HepG2 (cell line): ENCODE data around the gene LPXN.

Experiments
- KAT2B ChIP-seq: fragments of 150-350 bp; IDR thresholded peaks from 2 replicates; pipeline ENCODE4 v1.6.1; 2014; ENCODE audit warnings: low read depth, low read length, borderline replicate concordance
- KLF9 ChIP-seq: IDR thresholded peaks from 2 replicates; pipeline ENCODE4 v1.6.1; 2016; ENCODE audit warnings: low read depth
- MYC ChIP-seq: sonication (generic); formaldehyde crosslinking; IDR thresholded peaks from 2 replicates; pipeline ENCODE4 v1.9.0; 2021; ENCODE audit warnings: missing genetic modification reagents, borderline replicate concordance
- NR2F6 ChIP-seq, 2 experiments: IDR thresholded peaks; 2 replicates each; pipeline ENCODE4 v1.6.1; 2016; ENCODE audit warnings: antibody characterized with exemption in 1 of 2, mild to moderate bottlenecking in 1 of 2
- PHB2 ChIP-seq: fragments of 450-650 bp; IDR thresholded peaks from 2 replicates; pipeline ENCODE4 v1.6.1; 2018; ENCODE audit not compliant: partially characterized antibody
- POLR2A ChIP-seq, 2 experiments: IDR thresholded peaks; 2 replicates each; pipeline ENCODE4 v1.6.1; 2011; ENCODE audit warnings: low read depth in 2 of 2, low read length in 2 of 2, mild to moderate bottlenecking in 1 of 2, moderate library complexity in 1 of 2; ENCODE audit not compliant: insufficient read depth in 1 of 2
- SIN3A ChIP-seq: IDR thresholded peaks from 2 replicates; pipeline ENCODE4 v1.6.1; 2011; ENCODE audit warnings: low read depth, mild to moderate bottlenecking, control low read depth, low read length, borderline replicate concordance
- SP2 ChIP-seq: sonication (generic); formaldehyde crosslinking; IDR thresholded peaks from 2 replicates; pipeline ENCODE4 v1.5.1; 2020; ENCODE audit warnings: mild to moderate bottlenecking, missing genetic modification reagents
- YY1 ChIP-seq: IDR thresholded peaks from 2 replicates; pipeline ENCODE4 v1.6.1; 2011; ENCODE audit warnings: low read length, low read depth, moderate library complexity, mild to moderate bottlenecking; ENCODE audit not compliant: insufficient read depth, insufficient replicate concordance
- ZNF230 ChIP-seq: sonication (generic); formaldehyde crosslinking; IDR thresholded peaks from 2 replicates; pipeline ENCODE4 v1.4.0; 2020; ENCODE audit warnings: mild to moderate bottlenecking, missing genetic modification reagents
- TF ChIP-seq, protein P1 (sequence below): sonication (generic); formaldehyde crosslinking; IDR thresholded peaks from 2 replicates; pipeline ENCODE4 v1.4.0; 2020; ENCODE audit warnings: low read depth, mild to moderate bottlenecking, missing genetic modification reagents
- TF ChIP-seq, protein P2 (sequence below): sonication (generic); formaldehyde crosslinking; IDR thresholded peaks from 2 replicates; pipeline ENCODE4 v1.5.0; 2020; ENCODE audit warnings: mild to moderate bottlenecking, missing genetic modification reagents, moderate library complexity
- TF ChIP-seq, protein P3 (sequence below): IDR thresholded peaks from 2 replicates; pipeline ENCODE4 v1.6.1; 2016; ENCODE audit warnings: mild to moderate bottlenecking
- TF ChIP-seq, protein P4 (sequence below): sonication (generic); formaldehyde crosslinking; IDR thresholded peaks from 2 replicates; pipeline ENCODE4 v1.4.0; 2020; ENCODE audit warnings: missing genetic modification reagents, borderline replicate concordance

DNA sequence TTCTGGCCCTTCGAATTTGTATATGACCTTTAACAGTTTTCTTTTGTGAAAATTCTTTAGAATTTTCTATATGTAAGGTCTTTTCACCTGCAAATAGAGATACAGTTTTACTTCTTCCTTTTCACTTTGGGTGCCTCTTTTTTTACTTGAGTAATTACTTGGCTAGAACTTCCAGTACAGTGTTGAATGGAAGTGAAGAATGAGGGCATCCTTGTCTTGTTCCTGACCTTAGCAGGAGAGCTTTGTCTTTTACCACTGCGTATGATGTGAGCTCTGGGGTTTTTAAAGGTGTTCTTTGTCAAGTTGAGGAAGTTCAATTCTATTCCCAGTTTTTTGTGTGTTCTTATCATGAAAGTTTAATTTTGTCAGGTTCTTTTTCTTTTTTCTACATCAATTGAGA lies 24.9 kb upstream of the LPXN start:
- no peak for TF ChIP-seq ZNF230
- no peak for TF ChIP-seq PHB2
- TF ChIP-seq YY1 = no peak
- TF ChIP-seq, protein P1, sequence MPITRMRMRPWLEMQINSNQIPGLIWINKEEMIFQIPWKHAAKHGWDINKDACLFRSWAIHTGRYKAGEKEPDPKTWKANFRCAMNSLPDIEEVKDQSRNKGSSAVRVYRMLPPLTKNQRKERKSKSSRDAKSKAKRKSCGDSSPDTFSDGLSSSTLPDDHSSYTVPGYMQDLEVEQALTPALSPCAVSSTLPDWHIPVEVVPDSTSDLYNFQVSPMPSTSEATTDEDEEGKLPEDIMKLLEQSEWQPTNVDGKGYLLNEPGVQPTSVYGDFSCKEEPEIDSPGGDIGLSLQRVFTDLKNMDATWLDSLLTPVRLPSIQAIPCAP = no peak
- TF ChIP-seq SIN3A = no peak
- TF ChIP-seq, protein P2, sequence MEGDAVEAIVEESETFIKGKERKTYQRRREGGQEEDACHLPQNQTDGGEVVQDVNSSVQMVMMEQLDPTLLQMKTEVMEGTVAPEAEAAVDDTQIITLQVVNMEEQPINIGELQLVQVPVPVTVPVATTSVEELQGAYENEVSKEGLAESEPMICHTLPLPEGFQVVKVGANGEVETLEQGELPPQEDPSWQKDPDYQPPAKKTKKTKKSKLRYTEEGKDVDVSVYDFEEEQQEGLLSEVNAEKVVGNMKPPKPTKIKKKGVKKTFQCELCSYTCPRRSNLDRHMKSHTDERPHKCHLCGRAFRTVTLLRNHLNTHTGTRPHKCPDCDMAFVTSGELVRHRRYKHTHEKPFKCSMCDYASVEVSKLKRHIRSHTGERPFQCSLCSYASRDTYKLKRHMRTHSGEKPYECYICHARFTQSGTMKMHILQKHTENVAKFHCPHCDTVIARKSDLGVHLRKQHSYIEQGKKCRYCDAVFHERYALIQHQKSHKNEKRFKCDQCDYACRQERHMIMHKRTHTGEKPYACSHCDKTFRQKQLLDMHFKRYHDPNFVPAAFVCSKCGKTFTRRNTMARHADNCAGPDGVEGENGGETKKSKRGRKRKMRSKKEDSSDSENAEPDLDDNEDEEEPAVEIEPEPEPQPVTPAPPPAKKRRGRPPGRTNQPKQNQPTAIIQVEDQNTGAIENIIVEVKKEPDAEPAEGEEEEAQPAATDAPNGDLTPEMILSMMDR (CRISPR knock-in tag) = no peak
- TF ChIP-seq, protein P3, sequence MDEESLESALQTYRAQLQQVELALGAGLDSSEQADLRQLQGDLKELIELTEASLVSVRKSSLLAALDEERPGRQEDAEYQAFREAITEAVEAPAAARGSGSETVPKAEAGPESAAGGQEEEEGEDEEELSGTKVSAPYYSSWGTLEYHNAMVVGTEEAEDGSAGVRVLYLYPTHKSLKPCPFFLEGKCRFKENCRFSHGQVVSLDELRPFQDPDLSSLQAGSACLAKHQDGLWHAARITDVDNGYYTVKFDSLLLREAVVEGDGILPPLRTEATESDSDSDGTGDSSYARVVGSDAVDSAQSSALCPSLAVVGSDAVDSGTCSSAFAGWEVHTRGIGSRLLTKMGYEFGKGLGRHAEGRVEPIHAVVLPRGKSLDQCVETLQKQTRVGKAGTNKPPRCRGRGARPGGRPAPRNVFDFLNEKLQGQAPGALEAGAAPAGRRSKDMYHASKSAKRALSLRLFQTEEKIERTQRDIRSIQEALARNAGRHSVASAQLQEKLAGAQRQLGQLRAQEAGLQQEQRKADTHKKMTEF (CRISPR knock-in tag) = no peak
- no peak for TF ChIP-seq SP2
- no peak for TF ChIP-seq KLF9 (CRISPR knock-in tag)
- TF ChIP-seq POLR2A (IDR thresholded peaks at IDR 0.05; ENCODE audit: insufficient read depth in 1 of 2, low read depth in 2 of 2, low read length in 2 of 2) = no peak
- TF ChIP-seq KAT2B = no peak
- TF ChIP-seq, protein P4, sequence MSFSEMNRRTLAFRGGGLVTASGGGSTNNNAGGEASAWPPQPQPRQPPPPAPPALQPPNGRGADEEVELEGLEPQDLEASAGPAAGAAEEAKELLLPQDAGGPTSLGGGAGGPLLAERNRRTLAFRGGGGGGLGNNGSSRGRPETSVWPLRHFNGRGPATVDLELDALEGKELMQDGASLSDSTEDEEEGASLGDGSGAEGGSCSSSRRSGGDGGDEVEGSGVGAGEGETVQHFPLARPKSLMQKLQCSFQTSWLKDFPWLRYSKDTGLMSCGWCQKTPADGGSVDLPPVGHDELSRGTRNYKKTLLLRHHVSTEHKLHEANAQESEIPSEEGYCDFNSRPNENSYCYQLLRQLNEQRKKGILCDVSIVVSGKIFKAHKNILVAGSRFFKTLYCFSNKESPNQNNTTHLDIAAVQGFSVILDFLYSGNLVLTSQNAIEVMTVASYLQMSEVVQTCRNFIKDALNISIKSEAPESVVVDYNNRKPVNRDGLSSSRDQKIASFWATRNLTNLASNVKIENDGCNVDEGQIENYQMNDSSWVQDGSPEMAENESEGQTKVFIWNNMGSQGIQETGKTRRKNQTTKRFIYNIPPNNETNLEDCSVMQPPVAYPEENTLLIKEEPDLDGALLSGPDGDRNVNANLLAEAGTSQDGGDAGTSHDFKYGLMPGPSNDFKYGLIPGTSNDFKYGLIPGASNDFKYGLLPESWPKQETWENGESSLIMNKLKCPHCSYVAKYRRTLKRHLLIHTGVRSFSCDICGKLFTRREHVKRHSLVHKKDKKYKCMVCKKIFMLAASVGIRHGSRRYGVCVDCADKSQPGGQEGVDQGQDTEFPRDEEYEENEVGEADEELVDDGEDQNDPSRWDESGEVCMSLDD (CRISPR knock-in tag) = no peak
- TF ChIP-seq MYC = no peak
- TF ChIP-seq NR2F6 (IDR thresholded peaks at IDR 0.05) = no peak
- no peak for TF ChIP-seq NR2F6 (CRISPR knock-in tag; IDR thresholded peaks at IDR 0.05)
